SU-DHL-6 (cell line): ENCODE results near the gene RAD51D.

Source experiments
- CTCF ChIP-seq: fragments of 200-600 bp; sonication (generic); IDR thresholded peaks from one replicate; pipeline ENCODE4 v1.5.1; 2017; ENCODE audit warnings: antibody characterized with exemption, mild to moderate bottlenecking, low read length, moderate library complexity; ENCODE audit not compliant: insufficient read depth, poor library complexity, severe bottlenecking
- EZH2phosphoT487 ChIP-seq: fragments of 200-600 bp; sonication (generic), shearing (Covaris generic); conservative IDR thresholded peaks from 2 replicates; pipeline ENCODE4 v1.6.1; 2018; ENCODE audit warnings: mild to moderate bottlenecking, antibody characterized with exemption, low read length, moderate library complexity, mixed read lengths

- TF ChIP-seq CTCF = no peak
- TF ChIP-seq EZH2phosphoT487 = no peak
Observed at GRCh38 chr17:35130392-35130791, 10.7 kb upstream of the RAD51D start.
